ENCODE results near the gene HOMER1. TPM values are rescaled to one million over a fixed set of nuclear protein-coding genes. Genes with fewer than 3 reads are reported as not detected.

Gene HOMER1
- total RNA-seq, 2 donors from 2014 or later, result 1.6 to 11.9 TPM

- WGBS, 2 donors, result 60 to 72% methylated on average over 4 of the region's 4 CpGs
- ATAC-seq (no peak), DNase-seq (no peak)
- intact Hi-C loops (cut with DNase I), result no loop called here
- TF ChIP-seq, protein P1, sequence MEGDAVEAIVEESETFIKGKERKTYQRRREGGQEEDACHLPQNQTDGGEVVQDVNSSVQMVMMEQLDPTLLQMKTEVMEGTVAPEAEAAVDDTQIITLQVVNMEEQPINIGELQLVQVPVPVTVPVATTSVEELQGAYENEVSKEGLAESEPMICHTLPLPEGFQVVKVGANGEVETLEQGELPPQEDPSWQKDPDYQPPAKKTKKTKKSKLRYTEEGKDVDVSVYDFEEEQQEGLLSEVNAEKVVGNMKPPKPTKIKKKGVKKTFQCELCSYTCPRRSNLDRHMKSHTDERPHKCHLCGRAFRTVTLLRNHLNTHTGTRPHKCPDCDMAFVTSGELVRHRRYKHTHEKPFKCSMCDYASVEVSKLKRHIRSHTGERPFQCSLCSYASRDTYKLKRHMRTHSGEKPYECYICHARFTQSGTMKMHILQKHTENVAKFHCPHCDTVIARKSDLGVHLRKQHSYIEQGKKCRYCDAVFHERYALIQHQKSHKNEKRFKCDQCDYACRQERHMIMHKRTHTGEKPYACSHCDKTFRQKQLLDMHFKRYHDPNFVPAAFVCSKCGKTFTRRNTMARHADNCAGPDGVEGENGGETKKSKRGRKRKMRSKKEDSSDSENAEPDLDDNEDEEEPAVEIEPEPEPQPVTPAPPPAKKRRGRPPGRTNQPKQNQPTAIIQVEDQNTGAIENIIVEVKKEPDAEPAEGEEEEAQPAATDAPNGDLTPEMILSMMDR (IDR thresholded peaks at IDR 0.05), result no peak
- TF ChIP-seq POLR2A (IDR thresholded peaks at IDR 0.05), result no peak
- Histone ChIP-seq H3K4me1 (no peaks in the 10 kb centered on the region), H3K27me3 (no peaks in the 10 kb centered on the region), H3K27ac (no peak overlapping the region), H3K36me3 (replicated peaks in 1 of 2; ENCODE audit: insufficient read depth in 1 of 2, low read depth in 2 of 2) (no peaks in the 10 kb centered on the region), H3K9me3 (no peaks in the 10 kb centered on the region), H3K4me3 (no peak overlapping the region)
These were observed 21.7 kb upstream of the HOMER1 start for GRCh38 chr5:79535477-79536192.

- Histone ChIP-seq H3K36me3 (replicated peaks in 1 of 2; ENCODE audit: insufficient read depth in 1 of 2, low read depth in 2 of 2) (no peaks in the 10 kb centered on the region), H3K9me3 (no peaks in the 10 kb centered on the region), H3K4me3 (no peak overlapping the region), H3K27me3 (no peaks in the 10 kb centered on the region), H3K4me1 (no peaks in the 10 kb centered on the region), H3K27ac (no peak overlapping the region)
- DNase-seq (no peak), ATAC-seq (no peak)
- intact Hi-C loops (cut with DNase I), result no loop called here
- WGBS, 2 donors, result 69 to 79% methylated on average over 5 of the region's 5 CpGs
- TF ChIP-seq POLR2A (IDR thresholded peaks at IDR 0.05), result no peak
- TF ChIP-seq, protein P1 (IDR thresholded peaks at IDR 0.05), result no peak
These were observed 15.2 kb upstream of the HOMER1 start for GRCh38 chr5:79529110-79529509.

- no peak for TF ChIP-seq POLR2A (IDR thresholded peaks at IDR 0.05)
- TF ChIP-seq, protein P1 (IDR thresholded peaks at IDR 0.05), result no peak
- intact Hi-C loops (cut with DNase I), result no loop called here
- WGBS, 2 donors, result 45 to 58% methylated on average over 1 of the region's 1 CpG
- no peak overlapping the region for H3K27ac ChIP-seq
- no peaks in the 10 kb centered on the region for H3K4me1 ChIP-seq
- H3K9me3 ChIP-seq, result no peaks in the 10 kb centered on the region
- H3K27me3 ChIP-seq, result no peaks in the 10 kb centered on the region
- ATAC-seq (no peak), DNase-seq (no peak)
- no peak overlapping the region for H3K4me3 ChIP-seq
- H3K36me3 ChIP-seq (replicated peaks in 1 of 2; ENCODE audit: insufficient read depth in 1 of 2, low read depth in 2 of 2), result no peaks in the 10 kb centered on the region
These were observed 13.5 kb upstream of the HOMER1 start for GRCh38 chr5:79527431-79527830.

- DNase-seq (no peak), ATAC-seq (no peak)
- TF ChIP-seq POLR2A (IDR thresholded peaks at IDR 0.05), result no peak
- TF ChIP-seq, protein P1 (IDR thresholded peaks at IDR 0.05), result no peak
- H3K4me1 ChIP-seq, result no peaks in the 10 kb centered on the region
- H3K9me3 ChIP-seq, result no peaks in the 10 kb centered on the region
- intact Hi-C loops (cut with DNase I), result no loop called here
- H3K27me3 ChIP-seq, result no peaks in the 10 kb centered on the region
- no peaks in the 10 kb centered on the region for H3K36me3 ChIP-seq (replicated peaks in 1 of 2; ENCODE audit: insufficient read depth in 1 of 2, low read depth in 2 of 2)
- no peak overlapping the region for H3K4me3 ChIP-seq
- WGBS, 2 donors, result 78% methylated on average over 5 of the region's 5 CpGs
- H3K27ac ChIP-seq, result no peak overlapping the region
These were observed 13.0 kb upstream of the HOMER1 start for GRCh38 chr5:79526928-79527327.

DNA sequence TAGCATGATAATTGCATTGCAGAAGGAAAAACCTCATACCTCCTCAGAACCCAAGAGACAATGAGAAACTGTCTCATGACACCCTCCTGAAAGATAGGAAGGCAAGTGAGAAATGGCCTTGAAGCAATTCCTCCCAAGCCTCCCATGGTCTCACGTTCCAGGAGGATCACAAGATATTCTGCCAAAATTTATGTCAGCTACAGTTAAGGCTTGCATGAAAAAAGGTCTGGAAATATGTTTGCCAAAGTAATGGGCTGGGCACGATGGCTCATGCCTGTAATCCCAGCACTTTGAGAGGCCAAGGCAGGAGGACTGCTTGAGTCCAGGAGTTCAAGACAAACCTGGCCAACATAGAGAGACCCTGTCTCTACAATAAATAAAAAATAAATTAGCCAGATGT lies 12.6 kb upstream of the HOMER1 start:
- no peak for DNase-seq
- Histone ChIP-seq H3K4me3 (no peak overlapping the region), H3K36me3 (replicated peaks in 1 of 2; ENCODE audit: insufficient read depth in 1 of 2, low read depth in 2 of 2) (no peaks in the 10 kb centered on the region), H3K9me3 (no peaks in the 10 kb centered on the region), H3K27ac (no peak overlapping the region), H3K27me3 (no peaks in the 10 kb centered on the region), H3K4me1 (no peaks in the 10 kb centered on the region)
- intact Hi-C loops (cut with DNase I), result no loop called here
- ATAC-seq, result no peak
- no peak for TF ChIP-seq POLR2A (IDR thresholded peaks at IDR 0.05)
- TF ChIP-seq, protein P1 (IDR thresholded peaks at IDR 0.05), result no peak
- WGBS, 2 donors, result 72% methylated on average over 2 of the region's 2 CpGs
